ENCODE measurements around the gene MICALL2. TPM values are rescaled to one million over a fixed set of nuclear protein-coding genes. Genes with fewer than 3 reads are reported as not detected.

MICALL2 gene
- polyA plus RNA-seq, 2 of the 4 experiments (the other 2 are of a cell fraction): 6.1 to 20.6 TPM

- TF ChIP-seq ATOH8 (CRISPR knock-in tag; IDR thresholded peaks at IDR 0.05; ENCODE audit: low read depth): 0 out of 2 replicates have a peak, but pooled peaks have one; percentile 46
- peak; percentile 87 to 99; a peak in 4 of 5 replicates for TF ChIP-seq JUN (IDR thresholded peaks at IDR 0.05)
- TF ChIP-seq TFCP2L1 (CRISPR knock-in tag; IDR thresholded peaks at IDR 0.05): no peak
- no peak for TF ChIP-seq HES2 (IDR thresholded peaks at IDR 0.05)
- peak; percentile 62; the same call in 1 of the 2 replicates for TF ChIP-seq PBX3 (IDR thresholded peaks at IDR 0.05)
Observed at GRCh38 chr7:1503816-1504775, 44.8 kb upstream of the MICALL2 start, which contains the start of gene INTS1 (continued).

GRCh38 chr7:1503390-1503789, 44.1 kb upstream of the MICALL2 start:
- peaks cover 49% of the 10 kb centered on the region for H3K4me1 ChIP-seq
- POLR2A ChIA-PET: no interaction called here
- peak overlapping the region; percentile 91 for H3K4me2 ChIP-seq
- peak; percentile 82 for TF ChIP-seq ZFP36 (IDR thresholded peaks at IDR 0.05; ENCODE audit: borderline replicate concordance, partially characterized antibody)
- TF ChIP-seq EHMT2 (IDR thresholded peaks at IDR 0.05; ENCODE audit: low read depth): no peak
- no peaks in the 10 kb centered on the region for H3K9me3 ChIP-seq
- FAIRE-seq (no peak), DNase-seq (ENCODE audit: low read depth in 1 of 2, low spot score in 1 of 2) (no peak), ATAC-seq (no peak)
- peak overlapping the region; percentile 87 to 98 for H3K27ac ChIP-seq
- WGBS (ENCODE audit: missing lambda C conversion rate): 16% methylated on average over 24 of the region's 24 CpGs
- peak overlapping the region; percentile 93 for H3K4me3 ChIP-seq
- CTCF ChIA-PET: interaction anchor here (0.6 to 8.1 kb wide), 11 partner anchors 13 to 277 kb away, joined by 3 to 64 read pairs (median 4); partner anchors contain the start of gene TMEM184A

- CTCF ChIA-PET: interaction anchor here (0.7 to 8.1 kb wide), 9 partner anchors 9 to 276 kb away, joined by 3 to 64 read pairs (median 4); no protein-coding TSS in a partner anchor
Observed at GRCh38 chr7:1502845-1503244, 43.6 kb upstream of the MICALL2 start.

GRCh38 chr7:1501487-1502270, 42.4 kb upstream of the MICALL2 start:
- ChIA-PET POLR2A (no interaction called here), CTCF (interaction anchor here (0.8 to 7.2 kb wide), 6 partner anchors 8 to 325 kb away, joined by 3 to 48 read pairs (median 4); partner anchors contain the start of gene TMEM184A)
- DNase-seq (ENCODE audit: low read depth in 1 of 2, low spot score in 1 of 2) (no peak), ATAC-seq (no peak), FAIRE-seq (no peak)
- Histone ChIP-seq H3K4me2 (peak overlapping the region; percentile 91; the same call in 2 of the 3 replicates), H3K9me3 (no peaks in the 10 kb centered on the region), H3K27ac (no peak overlapping the region), H3K4me3 (no peak overlapping the region), H3K4me1 (peaks cover 32% of the 10 kb centered on the region)
- 88% methylated on average over 21 of the region's 21 CpGs for WGBS (ENCODE audit: missing lambda C conversion rate)
- TF ChIP-seq ELK1 (IDR thresholded peaks at IDR 0.05; ENCODE audit: low read depth, low read length) (no peak), KDM5A (IDR thresholded peaks at IDR 0.05) (no peak), REST (IDR thresholded peaks at IDR 0.05) (no peak), NR3C1 (IDR thresholded peaks at IDR 0.05) (no peak), BHLHE40 (IDR thresholded peaks at IDR 0.05; ENCODE audit: low read depth, low read length) (no peak), ZSCAN20 (CRISPR knock-in tag; IDR thresholded peaks at IDR 0.05) (no peak), KDM1A (IDR thresholded peaks at IDR 0.05; ENCODE audit: low read depth) (no peak), RNF2 (IDR thresholded peaks at IDR 0.05; ENCODE audit: borderline replicate concordance, low read depth) (no peak), TFCP2L1 (CRISPR knock-in tag; IDR thresholded peaks at IDR 0.05) (no peak)

More at GRCh38 chr7:1502845-1503244, 43.6 kb upstream of the MICALL2 start:
- Histone ChIP-seq H3K4me1 (peaks cover 44% of the 10 kb centered on the region), H3K27ac (peak overlapping the region; percentile 87 to 98; a peak in 4 of 6 replicates), H3K4me2 (peak overlapping the region; percentile 91), H3K9me3 (no peaks in the 10 kb centered on the region), H3K4me3 (peak overlapping the region; percentile 93)
- TF ChIP-seq FOXS1 (CRISPR knock-in tag; IDR thresholded peaks at IDR 0.05) (no peak), RFX5 (IDR thresholded peaks at IDR 0.05) (no peak), ZC3H11A (IDR thresholded peaks at IDR 0.05) (no peak), RNF2 (IDR thresholded peaks at IDR 0.05; ENCODE audit: borderline replicate concordance, low read depth) (no peak), ZNF302 (CRISPR knock-in tag; IDR thresholded peaks at IDR 0.05) (no peak), CEBPB (IDR thresholded peaks at IDR 0.05) (no peak), E2F6 (IDR thresholded peaks at IDR 0.05; ENCODE audit: borderline replicate concordance, low read depth) (no peak)
- POLR2A ChIA-PET: no interaction called here
- FAIRE-seq (no peak), ATAC-seq (no peak), DNase-seq (ENCODE audit: low read depth in 1 of 2, low spot score in 1 of 2) (no peak)
- 73% methylated on average over 17 of the region's 20 CpGs for WGBS (ENCODE audit: missing lambda C conversion rate)

All from A549 (cell line).